Lower leg skin (tissue), 4 donors: ENCODE measurements around the gene FN3K. TPM values are rescaled to one million over a fixed set of nuclear protein-coding genes. Genes with fewer than 3 reads are reported as not detected.
"Not testable (repeated sequence)": the region's sequence is repeated elsewhere in the genome, so short reads cannot be mapped to it uniquely, and the experiment has no call there.

Experiments used
- DNase-seq, 2 donors: peaks; one replicate each; pipeline ENCODE4 v3.0.0-alpha.2; 2019; ENCODE audit warnings: low spot score in 2 of 2
- H3K4me3 ChIP-seq: fragments of 200-600 bp; sonication (generic); 2 replicates; pipeline ENCODE4 v1.5.1; 2017; ENCODE audit warnings: mild to moderate bottlenecking, low read depth; ENCODE audit not compliant: poor library complexity, severe bottlenecking
- CTCF ChIP-seq, 3 donors: fragments of 450-650 bp; IDR thresholded peaks; one replicate each; pipeline ENCODE4 v1.5.1; 2016; ENCODE audit warnings: antibody characterized with exemption in 3 of 3, mild to moderate bottlenecking in 3 of 3, moderate library complexity in 2 of 3
- POLR2A ChIP-seq, 2 donors: fragments of 450-650 bp; IDR thresholded peaks; one replicate each; pipeline ENCODE4 v1.6.1; 2016 to 2017; ENCODE audit warnings: antibody characterized with exemption in 2 of 2, mild to moderate bottlenecking in 1 of 2, moderate library complexity in 1 of 2
- WGBS, 2 donors: methylation state at CpG; one replicate each; pipeline ENCODE4 v1.1.5; 2018; 5-methylcytosine and 5-hydroxymethylcytosine counted together
- intact Hi-C: fragments of 100-400 bp; cut with DNase I; formaldehyde crosslinking; loops from one replicate; pipeline ENCODE4 v1.15.0; 2023; ENCODE audit warnings: low total_unique reads
- total RNA-seq, 4 donors: library from RNA; depleted of rRNA; stranded (reverse); fragments of >200 nt; gene quantifications; one replicate each; pipeline ENCODE4 v1.1.0, GENCODE V29; 2016

FN3K gene
- total RNA-seq, 4 donors from 2014 or later: 1.4 to 4.8 (median 3.3) TPM

GRCh38 chr17:82780195-82780594 is 44.8 kb downstream of the FN3K start:
- DNase-seq: no peak
- WGBS, 2 donors: 82 to 83% methylated on average over 12 of the region's 12 CpGs
- no peak overlapping the region for H3K4me3 ChIP-seq
- TF ChIP-seq CTCF (IDR thresholded peaks at IDR 0.05): no peak
- TF ChIP-seq POLR2A (IDR thresholded peaks at IDR 0.05): no peak
- intact Hi-C loops: loop anchor here (10.0 kb wide), 2 partner anchors 105 to 135 kb away; no protein-coding TSS in a partner anchor

- intact Hi-C loops: loop anchor here (10.0 kb wide), 2 partner anchors 104 to 134 kb away; no protein-coding TSS in a partner anchor
- DNase-seq: no peak
- TF ChIP-seq POLR2A (IDR thresholded peaks at IDR 0.05) (no peak), CTCF (IDR thresholded peaks at IDR 0.05) (no peak)
- WGBS, 2 donors: 81 to 83% methylated on average over 27 of the region's 27 CpGs
- H3K4me3 ChIP-seq: no peak overlapping the region
Observed at GRCh38 chr17:82780971-82781893, 45.8 kb downstream of the FN3K start.

- intact Hi-C loops: loop anchor here (10.0 kb wide), 2 partner anchors 103 to 133 kb away; no protein-coding TSS in a partner anchor
- peak in 1 of 3 donors; percentile 79 for TF ChIP-seq CTCF (IDR thresholded peaks at IDR 0.05)
- TF ChIP-seq POLR2A (IDR thresholded peaks at IDR 0.05): no peak
- WGBS, 2 donors: 22 to 23% methylated on average over 7 to 8 of the region's 8 CpGs
- DNase-seq: peak; percentile 77 to 96
- H3K4me3 ChIP-seq: no peak overlapping the region
Observed at GRCh38 chr17:82781894-82782274, 46.5 kb downstream of the FN3K start.

GRCh38 chr17:82782657-82783207 is 47.3 kb downstream of the FN3K start:
- intact Hi-C loops: loop anchor here (10.0 kb wide), 2 partner anchors 102 to 132 kb away; no protein-coding TSS in a partner anchor
- TF ChIP-seq POLR2A (IDR thresholded peaks at IDR 0.05) (no peak), CTCF (IDR thresholded peaks at IDR 0.05) (no peak)
- 81 to 94% methylated on average over 42 of the region's 42 CpGs for WGBS, 2 donors
- no peak overlapping the region for H3K4me3 ChIP-seq
- DNase-seq: no peak

GRCh38 chr17:82783498-82783897 is 48.1 kb downstream of the FN3K start:
- 93% methylated on average over 18 of the region's 18 CpGs for WGBS, 2 donors
- H3K4me3 ChIP-seq: no peak overlapping the region
- DNase-seq: no peak
- no peak for TF ChIP-seq CTCF (IDR thresholded peaks at IDR 0.05)
- no peak for TF ChIP-seq POLR2A (IDR thresholded peaks at IDR 0.05)
- intact Hi-C loops: loop anchor here (10.0 kb wide), 2 partner anchors 101 to 131 kb away; no protein-coding TSS in a partner anchor

- 92 to 93% methylated on average over 2 to 9 of the region's 16 CpGs for WGBS, 2 donors
- not testable (repeated sequence) for DNase-seq, H3K4me3 ChIP-seq
- intact Hi-C loops: loop anchor here (10.0 kb wide), 2 partner anchors 99 to 129 kb away; no protein-coding TSS in a partner anchor
Observed at GRCh38 chr17:82785581-82785980, 50.2 kb downstream of the FN3K start.
